ENCODE data around the gene MAPKAP1.

MAPKAP1 gene

DNA sequence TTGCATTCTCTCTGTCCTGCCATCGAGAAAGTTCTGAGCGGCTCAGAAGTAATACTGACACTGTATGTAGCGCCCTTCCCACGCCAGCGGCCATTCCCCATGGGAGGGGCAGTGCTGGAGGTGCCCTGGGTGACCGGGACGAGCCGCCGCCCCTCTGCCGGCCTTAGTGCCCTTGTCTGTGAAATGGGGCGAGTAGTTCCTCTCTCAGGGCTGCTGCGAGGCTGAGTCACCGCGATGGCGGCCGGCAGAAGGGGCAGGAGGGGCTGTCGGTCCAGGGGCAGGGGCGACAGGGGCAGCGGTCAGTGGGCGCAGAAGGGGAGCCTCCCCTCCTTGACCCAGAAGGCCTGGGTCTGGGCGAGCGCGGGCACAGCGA is 296.5 kb downstream of the MAPKAP1 start:
- H3K27ac ChIP-seq: peak overlapping the region; percentile 39; the same call in 1 of the 2 replicates

DNA sequence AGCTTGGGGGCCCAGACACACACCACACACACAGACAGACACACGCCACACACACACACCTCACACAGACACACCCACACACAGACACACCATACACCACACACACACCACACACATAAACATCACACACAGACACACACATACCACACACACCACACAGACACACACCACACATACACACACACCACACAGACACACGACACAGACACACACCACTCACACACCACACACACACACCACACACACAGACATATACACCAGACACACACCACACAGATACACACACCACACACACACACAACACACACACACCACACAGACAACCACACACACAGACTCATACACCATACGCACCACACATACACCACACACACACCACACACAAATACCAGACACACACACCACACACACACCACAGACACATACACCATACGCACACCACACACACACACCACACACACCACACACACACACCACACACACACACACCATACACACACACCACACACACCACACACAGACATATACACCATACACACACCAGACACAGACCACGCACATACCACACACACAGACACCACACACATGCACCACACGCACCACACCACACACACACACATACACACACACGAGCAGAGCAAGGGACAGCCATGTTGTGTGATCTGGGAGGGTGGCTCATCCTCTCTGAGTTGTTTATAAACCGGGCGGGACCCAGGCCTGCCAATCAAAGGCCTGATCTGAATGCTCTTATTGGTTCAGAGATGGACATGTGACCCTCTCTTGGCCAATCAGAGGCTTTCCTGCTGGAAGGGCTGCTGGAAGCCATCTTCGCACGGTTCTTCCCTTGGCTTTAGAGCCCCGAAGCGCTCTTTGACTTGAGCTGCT is 297.1 kb downstream of the MAPKAP1 start:
- TF ChIP-seq, protein P1, sequence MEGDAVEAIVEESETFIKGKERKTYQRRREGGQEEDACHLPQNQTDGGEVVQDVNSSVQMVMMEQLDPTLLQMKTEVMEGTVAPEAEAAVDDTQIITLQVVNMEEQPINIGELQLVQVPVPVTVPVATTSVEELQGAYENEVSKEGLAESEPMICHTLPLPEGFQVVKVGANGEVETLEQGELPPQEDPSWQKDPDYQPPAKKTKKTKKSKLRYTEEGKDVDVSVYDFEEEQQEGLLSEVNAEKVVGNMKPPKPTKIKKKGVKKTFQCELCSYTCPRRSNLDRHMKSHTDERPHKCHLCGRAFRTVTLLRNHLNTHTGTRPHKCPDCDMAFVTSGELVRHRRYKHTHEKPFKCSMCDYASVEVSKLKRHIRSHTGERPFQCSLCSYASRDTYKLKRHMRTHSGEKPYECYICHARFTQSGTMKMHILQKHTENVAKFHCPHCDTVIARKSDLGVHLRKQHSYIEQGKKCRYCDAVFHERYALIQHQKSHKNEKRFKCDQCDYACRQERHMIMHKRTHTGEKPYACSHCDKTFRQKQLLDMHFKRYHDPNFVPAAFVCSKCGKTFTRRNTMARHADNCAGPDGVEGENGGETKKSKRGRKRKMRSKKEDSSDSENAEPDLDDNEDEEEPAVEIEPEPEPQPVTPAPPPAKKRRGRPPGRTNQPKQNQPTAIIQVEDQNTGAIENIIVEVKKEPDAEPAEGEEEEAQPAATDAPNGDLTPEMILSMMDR (conservative IDR thresholded peaks at IDR 0.05): no peak
- H3K27ac ChIP-seq: peak overlapping the region; percentile 39; the same call in 1 of the 2 replicates

More for the DNA sequence above, 296.5 kb downstream of the MAPKAP1 start:
- TF ChIP-seq, protein P1 (conservative IDR thresholded peaks at IDR 0.05): no peak

DNA sequence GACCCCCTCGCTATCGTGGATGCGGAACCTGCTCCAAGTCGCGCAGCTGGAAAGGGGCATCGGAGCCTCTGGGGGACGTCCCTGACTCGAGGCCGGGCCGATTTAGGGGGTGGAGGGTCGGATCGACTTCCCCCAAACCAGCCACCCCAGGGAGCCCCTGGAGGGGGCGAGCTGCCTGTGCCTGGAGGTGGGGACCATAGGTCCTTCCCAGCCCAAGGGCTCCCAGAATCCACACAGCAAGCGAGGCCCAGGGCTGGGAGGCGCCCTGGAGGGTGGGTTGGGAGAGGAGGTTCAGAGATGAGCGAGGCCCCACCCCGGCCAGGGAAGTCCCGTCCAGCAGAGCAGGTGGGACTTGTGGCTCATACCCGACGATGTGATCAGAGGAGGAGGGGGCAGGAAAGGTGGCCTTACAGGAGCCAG is 297.8 kb downstream of the MAPKAP1 start:
- TF ChIP-seq, protein P1 (conservative IDR thresholded peaks at IDR 0.05): no peak
- H3K27ac ChIP-seq: no peak overlapping the region

DNA sequence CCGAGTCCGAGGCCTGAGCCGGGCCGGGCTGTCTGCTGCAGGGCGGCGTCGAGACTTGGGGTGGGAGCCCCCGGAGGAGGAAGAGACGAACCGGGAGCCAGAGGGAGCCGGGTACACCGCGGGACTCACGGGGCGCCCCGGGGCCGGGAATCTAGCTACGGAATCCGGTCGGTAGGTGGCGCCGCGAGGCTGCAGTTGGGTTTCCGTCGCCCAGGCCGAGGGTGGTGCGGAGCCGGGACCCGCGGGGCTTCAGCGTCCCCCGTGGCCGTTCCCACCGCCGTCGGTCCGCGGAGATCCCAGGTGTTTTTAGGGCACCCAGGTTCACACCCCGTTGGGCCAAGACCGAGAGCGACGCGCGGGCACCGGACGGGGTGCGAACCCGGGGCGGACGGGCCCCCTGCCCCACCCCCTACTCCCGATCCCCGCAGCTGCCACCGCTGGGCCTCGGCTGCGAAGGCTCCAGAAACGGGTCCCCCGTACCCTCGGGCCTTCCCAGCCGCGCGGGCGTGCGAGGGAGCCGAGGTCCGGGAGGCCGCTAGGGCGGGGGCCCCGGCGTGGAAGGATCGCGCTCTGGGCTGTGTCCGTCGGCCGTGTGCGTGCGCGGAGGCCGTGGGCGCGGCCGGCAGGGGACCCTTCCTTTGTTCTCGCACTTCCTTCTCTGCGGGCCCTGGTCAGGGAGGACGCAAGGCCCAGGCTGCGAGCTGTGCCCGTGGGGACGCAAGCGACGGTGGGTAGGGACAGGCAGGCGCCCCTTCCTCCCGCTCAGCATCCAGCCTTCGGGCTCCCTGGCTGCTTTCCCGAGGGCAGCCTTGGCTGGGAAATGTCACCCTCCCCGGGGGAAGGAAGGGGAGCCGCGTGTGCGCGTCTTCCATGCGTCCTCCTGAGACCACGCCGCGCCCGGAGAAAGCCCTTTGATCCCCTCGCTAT is 298.8 kb downstream of the MAPKAP1 start:
- TF ChIP-seq, protein P1 (conservative IDR thresholded peaks at IDR 0.05): peak; percentile 94
- H3K27ac ChIP-seq: peak overlapping the region; percentile 80; the same call in 1 of the 2 replicates

DNA sequence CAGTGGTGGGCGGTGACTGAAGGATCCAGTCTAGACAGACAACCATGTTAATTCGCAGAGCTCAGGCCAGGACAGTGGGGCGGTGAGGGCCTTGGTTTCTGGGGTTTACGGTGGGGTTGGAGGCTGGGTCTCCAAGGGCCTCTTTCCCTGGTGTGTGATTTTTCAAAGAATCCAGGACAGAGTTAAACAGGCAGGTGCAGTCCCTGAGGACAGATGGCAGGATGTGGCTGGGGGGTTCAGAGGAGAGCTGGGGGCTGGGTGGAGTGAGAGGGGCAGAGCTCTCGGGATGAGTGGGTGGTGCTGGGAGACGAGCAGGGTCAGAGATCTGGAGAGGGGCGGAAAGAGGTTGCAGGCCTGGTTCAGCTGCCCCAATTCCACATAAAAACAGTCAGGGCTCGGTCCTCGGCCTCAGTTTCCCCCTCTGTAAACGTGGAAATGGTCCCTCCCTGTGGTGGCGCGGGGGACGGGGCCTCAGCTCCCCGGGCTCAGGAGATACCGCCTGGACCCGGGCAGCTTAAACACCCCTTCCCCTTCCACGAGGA is 299.5 kb downstream of the MAPKAP1 start:
- TF ChIP-seq, protein P1 (conservative IDR thresholded peaks at IDR 0.05): no peak
- peak overlapping the region; percentile 80; the same call in 1 of the 2 replicates for H3K27ac ChIP-seq

- TF ChIP-seq, protein P1 (conservative IDR thresholded peaks at IDR 0.05): no peak
- H3K27ac ChIP-seq: no peak overlapping the region
Observed at GRCh38 chr9:125406810-125407087, 300.3 kb downstream of the MAPKAP1 start.

Measured in VCaP (cell line).